Astrocyte (in vitro differentiated cells and primary cell): Measurements from ENCODE around the gene PRKCA.

Experiments used
- CTCF ChIP-seq: IDR thresholded peaks from 2 replicates; pipeline ENCODE4 v1.5.1; 2011; ENCODE audit warnings: low read depth, mild to moderate bottlenecking, inconsistent platforms, low read length, moderate library complexity; ENCODE audit not compliant: insufficient read depth
- EZH2 ChIP-seq: IDR thresholded peaks from 2 replicates; pipeline ENCODE4 v1.6.1; 2012; ENCODE audit warnings: mild to moderate bottlenecking, low read length, inconsistent platforms; ENCODE audit not compliant: insufficient read depth

DNA sequence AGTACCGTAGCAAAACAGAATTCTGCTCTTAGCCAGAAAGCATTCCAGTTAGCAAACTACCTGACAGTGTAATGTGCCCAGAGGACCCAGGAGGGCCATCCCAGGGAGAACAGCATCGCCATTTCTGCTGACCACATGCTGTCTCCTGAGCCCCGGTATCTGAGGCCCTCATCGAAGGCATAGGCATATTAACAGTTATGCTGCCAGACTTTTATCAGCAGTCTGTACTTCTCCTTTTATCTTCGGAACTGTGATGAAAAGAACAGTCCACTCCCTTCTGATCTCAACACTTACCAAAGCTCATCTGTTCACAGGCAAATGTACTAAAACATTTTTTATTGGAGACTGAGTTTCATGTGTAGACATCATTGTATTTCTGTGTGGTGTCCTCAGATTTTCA lies 236.4 kb downstream of the PRKCA start:
- TF ChIP-seq CTCF: no peak
- TF ChIP-seq EZH2: no peak
